Gastroesophageal sphincter (tissue), 3 donors: ENCODE data around the gene CMSS1.

ENCODE experiments used
- CTCF ChIP-seq, 4 experiments: fragments of 200-600 bp in 2 of 4; fragments of 450-650 bp in 2 of 4; sonication (generic) in 1 of 4; IDR thresholded peaks; one replicate each; pipeline ENCODE4 v1.5.1; 2017 to 2019; ENCODE audit warnings: antibody characterized with exemption in 4 of 4, mild to moderate bottlenecking in 2 of 4, moderate library complexity in 2 of 4
- EP300 ChIP-seq: sonication (generic); formaldehyde crosslinking; IDR thresholded peaks from one replicate; pipeline ENCODE4 v1.6.1; 2017; ENCODE audit warnings: antibody characterized with exemption, mild to moderate bottlenecking
- POLR2A ChIP-seq, 2 donors: fragments of 450-650 bp; IDR thresholded peaks; one replicate each; pipeline ENCODE4 v1.6.1; 2017; ENCODE audit warnings: antibody characterized with exemption in 2 of 2, mild to moderate bottlenecking in 2 of 2, moderate library complexity in 1 of 2
- POLR2AphosphoS5 ChIP-seq: sonication (generic); formaldehyde crosslinking; IDR thresholded peaks from one replicate; pipeline ENCODE4 v1.6.1; 2017; ENCODE audit warnings: antibody characterized with exemption

- TF ChIP-seq CTCF (IDR thresholded peaks at IDR 0.05) (no peak), EP300 (no peak), POLR2A (IDR thresholded peaks at IDR 0.05) (no peak), POLR2AphosphoS5 (peak; percentile 16)
Observed at GRCh38 chr3:99910752-99911290, 93.2 kb downstream of the CMSS1 start.
